ENCODE data around the gene BCL10.

The BCL10 gene

DNA sequence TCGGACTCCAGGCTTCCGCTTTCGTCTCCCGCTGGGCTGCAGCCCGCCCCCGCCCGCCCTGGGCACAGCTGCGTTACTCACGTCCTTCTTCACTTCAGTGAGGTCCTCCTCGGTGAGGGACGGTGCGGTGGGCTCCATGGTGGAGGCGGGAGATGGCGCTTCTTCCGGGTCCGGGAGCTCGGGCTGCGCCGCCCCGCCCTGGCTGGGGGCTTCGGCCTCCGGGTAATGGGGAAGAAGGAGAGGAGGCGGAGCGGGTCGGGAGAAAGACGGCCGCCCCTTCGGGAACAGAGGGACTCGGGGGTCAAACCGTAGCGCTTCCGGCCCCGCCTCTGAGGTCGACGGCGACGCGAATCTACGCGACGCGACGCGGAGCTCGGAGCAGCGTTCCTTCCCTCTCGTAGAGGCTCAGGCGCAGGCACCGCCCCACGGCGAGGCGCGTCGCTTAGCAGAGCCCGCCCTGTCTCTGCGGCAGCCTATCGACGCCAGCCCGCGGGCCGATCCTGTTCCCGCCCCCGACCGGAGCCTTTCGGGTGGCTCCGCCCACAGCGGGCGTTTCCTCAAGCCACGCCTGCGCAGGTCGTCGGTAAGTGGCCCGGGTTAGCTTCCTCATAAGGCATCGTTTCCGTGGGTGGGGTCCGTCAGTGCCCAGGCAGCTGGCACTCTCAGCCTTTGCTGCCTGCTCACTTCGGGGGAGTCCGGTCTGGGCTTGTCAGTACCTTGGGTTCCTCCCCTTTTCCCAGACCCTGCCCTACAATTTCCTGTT, at the start of gene BCL10:
BCL10 (minus strand) TSS at position 418 of the 763 bp plus-strand sequence; CDS start at position 138, 280 bp downstream.
- Histone ChIP-seq H3K4me1 (ENCODE audit: low read depth, poor library complexity, severe bottlenecking) (peaks cover 16% of the 10 kb centered on the region), H3K4me3 (IDR thresholded peaks at IDR 0.05; ENCODE audit: insufficient read depth, low read depth, low read length) (no peak within 1 kb of the TSS), H3K27ac (peak within 1 kb of the TSS; percentile 55; the same call in 1 of the 2 replicates), H3K4me2 (peak within 1 kb of the TSS; percentile 69), H3K9ac (peak within 1 kb of the TSS; percentile 75; the same call in 1 of the 2 replicates), H4K20me1 (ENCODE audit: insufficient read depth) (no peaks in the 10 kb centered on the region), H3K79me2 (ENCODE audit: insufficient read depth, low read depth) (peaks cover 19% of the 10 kb centered on the region), H3K36me3 (ENCODE audit: insufficient read depth) (no peaks in the 10 kb centered on the region), H3K27me3 (ENCODE audit: insufficient read depth, low read depth) (no peaks in the 10 kb centered on the region), H2AFZ (ENCODE audit: low read depth) (peak within 1 kb of the TSS; percentile 61)
- TF ChIP-seq, protein P1, sequence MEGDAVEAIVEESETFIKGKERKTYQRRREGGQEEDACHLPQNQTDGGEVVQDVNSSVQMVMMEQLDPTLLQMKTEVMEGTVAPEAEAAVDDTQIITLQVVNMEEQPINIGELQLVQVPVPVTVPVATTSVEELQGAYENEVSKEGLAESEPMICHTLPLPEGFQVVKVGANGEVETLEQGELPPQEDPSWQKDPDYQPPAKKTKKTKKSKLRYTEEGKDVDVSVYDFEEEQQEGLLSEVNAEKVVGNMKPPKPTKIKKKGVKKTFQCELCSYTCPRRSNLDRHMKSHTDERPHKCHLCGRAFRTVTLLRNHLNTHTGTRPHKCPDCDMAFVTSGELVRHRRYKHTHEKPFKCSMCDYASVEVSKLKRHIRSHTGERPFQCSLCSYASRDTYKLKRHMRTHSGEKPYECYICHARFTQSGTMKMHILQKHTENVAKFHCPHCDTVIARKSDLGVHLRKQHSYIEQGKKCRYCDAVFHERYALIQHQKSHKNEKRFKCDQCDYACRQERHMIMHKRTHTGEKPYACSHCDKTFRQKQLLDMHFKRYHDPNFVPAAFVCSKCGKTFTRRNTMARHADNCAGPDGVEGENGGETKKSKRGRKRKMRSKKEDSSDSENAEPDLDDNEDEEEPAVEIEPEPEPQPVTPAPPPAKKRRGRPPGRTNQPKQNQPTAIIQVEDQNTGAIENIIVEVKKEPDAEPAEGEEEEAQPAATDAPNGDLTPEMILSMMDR (conservative IDR thresholded peaks at IDR 0.05; ENCODE audit: low read depth, low read length), result no peak

DNA sequence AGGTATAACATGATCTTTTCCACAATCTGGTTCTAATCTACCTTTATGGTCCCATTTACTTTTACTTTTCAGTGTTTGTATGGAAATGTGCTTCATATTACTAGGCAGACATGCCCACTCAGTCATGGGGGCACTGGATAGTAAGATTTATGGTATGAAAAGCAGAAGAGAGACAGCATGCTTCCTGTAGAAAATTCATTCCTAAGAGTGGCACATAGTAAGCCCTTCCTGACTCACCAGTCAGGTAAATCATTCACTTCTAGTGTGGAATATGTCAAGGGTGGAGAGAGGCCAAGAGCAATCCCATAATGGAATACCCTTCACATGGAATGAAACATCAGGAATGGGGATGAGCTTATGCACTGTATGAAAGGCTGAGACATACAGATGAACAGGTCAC, 49.5 kb upstream of the BCL10 start:
- Histone ChIP-seq H3K9ac (no peak overlapping the region), H3K4me1 (ENCODE audit: low read depth, poor library complexity, severe bottlenecking) (peaks cover 11% of the 10 kb centered on the region), H3K79me2 (ENCODE audit: insufficient read depth, low read depth) (no peaks in the 10 kb centered on the region), H3K4me3 (IDR thresholded peaks at IDR 0.05; ENCODE audit: insufficient read depth, low read depth, low read length) (no peak overlapping the region), H3K27me3 (ENCODE audit: insufficient read depth, low read depth) (no peaks in the 10 kb centered on the region), H3K36me3 (ENCODE audit: insufficient read depth) (no peaks in the 10 kb centered on the region), H3K4me2 (no peak overlapping the region), H3K27ac (no peak overlapping the region), H2AFZ (ENCODE audit: low read depth) (no peak overlapping the region), H4K20me1 (ENCODE audit: insufficient read depth) (no peaks in the 10 kb centered on the region)
- TF ChIP-seq, protein P1 (conservative IDR thresholded peaks at IDR 0.05; ENCODE audit: low read depth, low read length), result no peak

DNA sequence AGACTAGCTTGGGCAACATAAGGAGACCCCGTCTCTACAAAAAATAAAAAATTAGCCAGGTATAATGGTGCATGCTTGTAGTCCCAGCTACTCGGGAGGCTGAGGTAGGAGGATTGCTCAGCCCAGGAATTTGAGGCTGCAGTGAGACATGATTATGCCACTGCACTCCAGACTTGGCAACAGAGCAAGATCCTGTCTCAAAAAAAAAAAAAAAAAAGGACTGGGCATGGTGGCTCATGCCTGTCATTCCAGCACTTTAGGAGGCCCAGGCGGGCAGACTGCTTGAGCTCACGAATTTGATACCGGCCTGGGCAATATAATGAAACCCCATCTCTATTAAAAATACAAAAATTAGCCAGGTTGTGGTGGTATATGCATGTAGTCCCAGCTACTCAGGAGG, 47.3 kb upstream of the BCL10 start:
- TF ChIP-seq, protein P1 (conservative IDR thresholded peaks at IDR 0.05; ENCODE audit: low read depth, low read length), result no peak
- Histone ChIP-seq H3K27me3 (ENCODE audit: insufficient read depth, low read depth) (no peaks in the 10 kb centered on the region), H2AFZ (ENCODE audit: low read depth) (no peak overlapping the region), H3K36me3 (ENCODE audit: insufficient read depth) (no peaks in the 10 kb centered on the region), H3K4me1 (ENCODE audit: low read depth, poor library complexity, severe bottlenecking) (peaks cover 11% of the 10 kb centered on the region), H3K9ac (no peak overlapping the region), H4K20me1 (ENCODE audit: insufficient read depth) (no peaks in the 10 kb centered on the region), H3K4me3 (IDR thresholded peaks at IDR 0.05; ENCODE audit: insufficient read depth, low read depth, low read length) (no peak overlapping the region), H3K4me2 (no peak overlapping the region), H3K79me2 (ENCODE audit: insufficient read depth, low read depth) (no peaks in the 10 kb centered on the region), H3K27ac (no peak overlapping the region)

DNA sequence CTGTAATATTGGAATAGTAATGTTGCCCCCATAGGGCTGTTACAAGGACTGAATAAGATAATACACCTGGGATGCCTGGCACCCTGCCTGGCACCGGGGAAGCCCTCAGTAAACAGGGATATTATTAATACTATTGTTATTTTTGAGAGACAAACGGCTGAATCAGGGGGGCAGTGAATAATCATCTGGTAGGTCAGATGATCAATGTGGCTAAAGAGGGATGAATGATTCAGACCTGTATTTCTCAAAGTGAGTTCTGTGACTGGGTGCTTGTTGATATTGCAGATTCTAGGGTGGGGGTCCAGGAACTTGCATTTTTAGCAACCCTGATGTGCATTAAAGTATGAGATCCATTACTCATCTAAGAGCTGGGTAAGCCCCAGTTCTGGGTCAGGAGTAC, 46.2 kb upstream of the BCL10 start:
- Histone ChIP-seq H2AFZ (ENCODE audit: low read depth) (no peak overlapping the region), H3K27me3 (ENCODE audit: insufficient read depth, low read depth) (no peaks in the 10 kb centered on the region), H3K4me1 (ENCODE audit: low read depth, poor library complexity, severe bottlenecking) (peaks cover 11% of the 10 kb centered on the region), H3K9ac (no peak overlapping the region), H4K20me1 (ENCODE audit: insufficient read depth) (no peaks in the 10 kb centered on the region), H3K4me2 (no peak overlapping the region), H3K27ac (no peak overlapping the region), H3K4me3 (IDR thresholded peaks at IDR 0.05; ENCODE audit: insufficient read depth, low read depth, low read length) (no peak overlapping the region), H3K36me3 (ENCODE audit: insufficient read depth) (no peaks in the 10 kb centered on the region), H3K79me2 (ENCODE audit: insufficient read depth, low read depth) (no peaks in the 10 kb centered on the region)
- TF ChIP-seq, protein P1 (conservative IDR thresholded peaks at IDR 0.05; ENCODE audit: low read depth, low read length), result no peak

All from KMS-11 (cell line).